ENCODE measurements around the gene BTNL9.

Gene BTNL9

GRCh38 chr5:181105391-181106025, 65.4 kb downstream of the BTNL9 start:
- Histone ChIP-seq H3K4me3 (no peak overlapping the region), H3K27ac (no peak overlapping the region)
- DNase-seq (ENCODE audit: low spot score): no peak
- TF ChIP-seq CTCF (IDR thresholded peaks at IDR 0.05): no peak

- no peak overlapping the region for H3K4me3 ChIP-seq
- no peak for DNase-seq (ENCODE audit: low spot score)
These were observed 67.6 kb downstream of the BTNL9 start for GRCh38 chr5:181107699-181108098.

GRCh38 chr5:181108578-181109165, 68.6 kb downstream of the BTNL9 start:
- H3K4me3 ChIP-seq: no peak overlapping the region
- no peak for DNase-seq (ENCODE audit: low spot score)
- H3K27ac ChIP-seq: no peak overlapping the region
- no peak for TF ChIP-seq CTCF (IDR thresholded peaks at IDR 0.05)

More at GRCh38 chr5:181107699-181108098, 67.6 kb downstream of the BTNL9 start:
- TF ChIP-seq CTCF (IDR thresholded peaks at IDR 0.05): no peak
- H3K27ac ChIP-seq: no peak overlapping the region

- no peak overlapping the region for H3K27ac ChIP-seq
- DNase-seq (ENCODE audit: low spot score): no peak
- no peak overlapping the region for H3K4me3 ChIP-seq
- TF ChIP-seq CTCF (IDR thresholded peaks at IDR 0.05): no peak
These were observed 69.5 kb downstream of the BTNL9 start for GRCh38 chr5:181109489-181110013.

- TF ChIP-seq CTCF (IDR thresholded peaks at IDR 0.05): no peak
- H3K27ac ChIP-seq: no peak overlapping the region
- DNase-seq (ENCODE audit: low spot score): no peak
- H3K4me3 ChIP-seq: no peak overlapping the region
These were observed 70.9 kb downstream of the BTNL9 start for GRCh38 chr5:181111010-181111409.

All from coronary artery (tissue), 2 donors.